Measurements from ENCODE around the gene C7orf25.

DNA sequence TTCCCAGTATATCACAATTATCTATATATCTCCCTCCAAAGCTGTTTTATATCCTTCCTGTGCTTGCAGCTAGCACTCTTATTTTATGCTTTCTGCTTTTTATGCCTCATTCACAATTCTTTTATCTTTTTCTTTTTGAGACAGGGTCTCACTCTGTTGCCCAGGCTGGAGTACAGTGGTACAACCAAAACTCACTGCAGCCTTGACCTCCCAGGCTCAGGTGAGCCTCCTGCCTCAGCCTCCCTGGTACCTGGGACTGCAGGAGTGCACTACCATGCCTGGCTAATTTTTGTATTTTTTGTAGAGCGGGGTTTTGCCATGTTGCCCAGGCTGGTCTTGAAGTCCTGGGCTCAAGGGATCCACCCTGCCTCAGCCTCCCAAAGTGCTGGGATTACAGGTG, 5.7 kb downstream of the C7orf25 start:
- TF ChIP-seq, protein P1, sequence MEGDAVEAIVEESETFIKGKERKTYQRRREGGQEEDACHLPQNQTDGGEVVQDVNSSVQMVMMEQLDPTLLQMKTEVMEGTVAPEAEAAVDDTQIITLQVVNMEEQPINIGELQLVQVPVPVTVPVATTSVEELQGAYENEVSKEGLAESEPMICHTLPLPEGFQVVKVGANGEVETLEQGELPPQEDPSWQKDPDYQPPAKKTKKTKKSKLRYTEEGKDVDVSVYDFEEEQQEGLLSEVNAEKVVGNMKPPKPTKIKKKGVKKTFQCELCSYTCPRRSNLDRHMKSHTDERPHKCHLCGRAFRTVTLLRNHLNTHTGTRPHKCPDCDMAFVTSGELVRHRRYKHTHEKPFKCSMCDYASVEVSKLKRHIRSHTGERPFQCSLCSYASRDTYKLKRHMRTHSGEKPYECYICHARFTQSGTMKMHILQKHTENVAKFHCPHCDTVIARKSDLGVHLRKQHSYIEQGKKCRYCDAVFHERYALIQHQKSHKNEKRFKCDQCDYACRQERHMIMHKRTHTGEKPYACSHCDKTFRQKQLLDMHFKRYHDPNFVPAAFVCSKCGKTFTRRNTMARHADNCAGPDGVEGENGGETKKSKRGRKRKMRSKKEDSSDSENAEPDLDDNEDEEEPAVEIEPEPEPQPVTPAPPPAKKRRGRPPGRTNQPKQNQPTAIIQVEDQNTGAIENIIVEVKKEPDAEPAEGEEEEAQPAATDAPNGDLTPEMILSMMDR (conservative IDR thresholded peaks at IDR 0.05 in 1 of 2, IDR thresholded peaks at IDR 0.05 in 1 of 2; ENCODE audit: low read depth in 1 of 2, low read length in 2 of 2), result no peak
- no peak for TF ChIP-seq EZH2 (IDR thresholded peaks at IDR 0.05; ENCODE audit: low read length, missing control alignments)
